ENCODE results near the gene PREX1.

- TF ChIP-seq, protein P1, sequence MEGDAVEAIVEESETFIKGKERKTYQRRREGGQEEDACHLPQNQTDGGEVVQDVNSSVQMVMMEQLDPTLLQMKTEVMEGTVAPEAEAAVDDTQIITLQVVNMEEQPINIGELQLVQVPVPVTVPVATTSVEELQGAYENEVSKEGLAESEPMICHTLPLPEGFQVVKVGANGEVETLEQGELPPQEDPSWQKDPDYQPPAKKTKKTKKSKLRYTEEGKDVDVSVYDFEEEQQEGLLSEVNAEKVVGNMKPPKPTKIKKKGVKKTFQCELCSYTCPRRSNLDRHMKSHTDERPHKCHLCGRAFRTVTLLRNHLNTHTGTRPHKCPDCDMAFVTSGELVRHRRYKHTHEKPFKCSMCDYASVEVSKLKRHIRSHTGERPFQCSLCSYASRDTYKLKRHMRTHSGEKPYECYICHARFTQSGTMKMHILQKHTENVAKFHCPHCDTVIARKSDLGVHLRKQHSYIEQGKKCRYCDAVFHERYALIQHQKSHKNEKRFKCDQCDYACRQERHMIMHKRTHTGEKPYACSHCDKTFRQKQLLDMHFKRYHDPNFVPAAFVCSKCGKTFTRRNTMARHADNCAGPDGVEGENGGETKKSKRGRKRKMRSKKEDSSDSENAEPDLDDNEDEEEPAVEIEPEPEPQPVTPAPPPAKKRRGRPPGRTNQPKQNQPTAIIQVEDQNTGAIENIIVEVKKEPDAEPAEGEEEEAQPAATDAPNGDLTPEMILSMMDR (optimal IDR thresholded peaks at IDR 0.05 in 1 of 3, IDR thresholded peaks at IDR 0.05 in 1 of 3, conservative IDR thresholded peaks at IDR 0.05 in 1 of 3; ENCODE audit: extremely low read depth in 1 of 3, insufficient read depth in 2 of 3, low read length in 3 of 3), result no peak
- TF ChIP-seq EZH2 (IDR thresholded peaks at IDR 0.05; ENCODE audit: low read length), result no peak
Observed at GRCh38 chr20:48618631-48619030, 209.2 kb downstream of the PREX1 start.
